ENCODE data around the gene USP5.
"Not testable (repeated sequence)": the region's sequence is repeated elsewhere in the genome, so short reads cannot be mapped to it uniquely, and the experiment has no call there.

USP5 gene

DNA sequence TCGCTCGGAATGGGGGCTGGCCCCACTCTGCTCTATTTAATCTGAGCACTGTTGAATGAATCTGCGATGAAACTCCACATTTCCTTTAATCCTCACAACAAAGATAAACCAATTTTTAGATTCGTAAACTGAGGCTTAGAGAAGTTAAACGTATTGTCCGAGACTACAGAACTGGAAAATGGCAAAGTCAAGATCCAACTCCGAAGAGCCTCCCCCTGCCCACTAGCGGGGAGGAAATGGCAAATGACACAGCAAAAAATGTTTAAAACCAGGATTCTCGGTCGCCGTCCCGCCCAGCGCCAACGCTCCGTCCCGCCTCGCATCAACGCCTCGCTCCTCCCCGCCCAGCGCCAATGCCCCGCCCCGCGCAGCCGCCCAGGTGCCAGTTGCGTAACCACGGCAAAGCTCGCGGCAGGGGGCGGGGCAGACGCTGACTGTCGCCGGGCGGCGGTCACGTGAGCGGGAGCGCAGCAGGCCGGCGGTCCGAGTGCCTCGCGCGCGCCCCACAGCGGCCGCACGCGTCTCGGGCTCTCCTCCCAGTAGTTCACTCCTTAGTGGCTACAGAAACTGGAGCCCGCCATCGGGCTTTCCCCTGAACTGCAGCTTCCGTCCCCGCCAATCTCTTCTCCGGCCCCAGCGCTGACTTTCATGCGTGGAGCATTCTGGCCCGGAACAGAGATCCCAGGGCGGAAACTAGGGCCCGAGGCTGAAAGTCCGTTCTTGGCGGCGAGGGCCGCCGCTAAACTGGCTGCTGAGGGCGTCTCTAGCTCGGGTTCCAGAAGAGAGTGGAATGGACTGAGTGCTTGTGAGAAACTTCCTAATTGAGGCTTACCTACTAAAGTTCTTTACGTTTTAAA is 39.1 kb downstream of the USP5 start:
- DNase-seq = peak; percentile 99

DNA sequence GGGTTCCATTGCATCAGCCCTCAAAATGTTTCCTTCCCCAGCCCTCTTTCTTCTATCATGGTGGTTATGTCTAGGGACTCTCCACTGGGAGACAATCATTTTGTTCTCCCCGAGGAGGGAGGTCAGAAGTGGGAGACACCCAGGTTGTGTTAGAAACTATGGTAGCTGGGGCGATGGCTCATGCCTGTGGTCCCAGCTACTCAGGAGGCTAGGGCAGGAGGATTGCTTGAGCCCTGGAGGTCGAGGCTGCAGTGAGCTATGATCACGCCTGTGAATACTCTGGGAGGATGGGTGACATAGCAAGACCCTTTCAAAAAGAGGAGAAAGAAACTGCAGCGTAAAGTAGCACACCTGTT is 39.7 kb downstream of the USP5 start:
- DNase-seq = no peak

DNA sequence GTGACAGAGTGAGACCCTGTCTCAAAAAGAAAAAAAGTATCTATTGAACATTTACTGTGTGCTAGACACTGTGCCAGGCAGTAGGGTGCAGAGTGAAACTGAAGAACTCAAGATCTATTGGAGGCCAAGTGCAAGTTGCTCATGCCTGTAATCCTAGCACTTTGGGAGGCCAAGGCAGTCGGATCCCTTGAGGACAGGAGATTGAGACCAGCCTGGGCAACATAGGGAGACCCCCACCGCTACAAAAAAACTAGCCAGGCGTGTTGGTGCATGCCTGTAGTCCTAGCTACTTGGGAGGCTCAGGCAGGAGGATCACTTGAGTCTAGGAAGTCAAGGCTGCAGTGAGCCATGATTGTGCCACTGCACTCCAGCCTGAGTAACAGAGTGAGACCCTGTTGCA is 40.7 kb downstream of the USP5 start:
- DNase-seq = not testable (repeated sequence)

DNA sequence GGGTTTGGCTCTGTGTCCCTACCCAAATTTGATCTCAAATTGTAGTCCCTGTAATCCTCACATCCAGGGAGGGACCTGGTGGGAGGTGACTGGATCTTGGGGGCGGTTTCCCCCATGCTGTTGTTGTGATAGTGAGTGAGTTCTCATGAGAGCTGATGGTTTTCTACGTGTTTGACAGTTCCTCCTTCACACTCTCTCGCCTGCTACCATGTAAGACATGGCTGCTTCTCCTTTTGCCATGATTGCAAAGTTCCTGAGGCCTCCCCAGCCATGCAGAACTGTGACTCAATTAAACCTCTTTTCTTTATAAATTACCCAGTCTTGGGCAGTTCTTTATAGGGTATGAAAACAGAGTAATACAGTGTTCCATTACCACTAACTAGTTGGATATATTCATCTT is 42.4 kb downstream of the USP5 start:
- no peak for DNase-seq

DNA sequence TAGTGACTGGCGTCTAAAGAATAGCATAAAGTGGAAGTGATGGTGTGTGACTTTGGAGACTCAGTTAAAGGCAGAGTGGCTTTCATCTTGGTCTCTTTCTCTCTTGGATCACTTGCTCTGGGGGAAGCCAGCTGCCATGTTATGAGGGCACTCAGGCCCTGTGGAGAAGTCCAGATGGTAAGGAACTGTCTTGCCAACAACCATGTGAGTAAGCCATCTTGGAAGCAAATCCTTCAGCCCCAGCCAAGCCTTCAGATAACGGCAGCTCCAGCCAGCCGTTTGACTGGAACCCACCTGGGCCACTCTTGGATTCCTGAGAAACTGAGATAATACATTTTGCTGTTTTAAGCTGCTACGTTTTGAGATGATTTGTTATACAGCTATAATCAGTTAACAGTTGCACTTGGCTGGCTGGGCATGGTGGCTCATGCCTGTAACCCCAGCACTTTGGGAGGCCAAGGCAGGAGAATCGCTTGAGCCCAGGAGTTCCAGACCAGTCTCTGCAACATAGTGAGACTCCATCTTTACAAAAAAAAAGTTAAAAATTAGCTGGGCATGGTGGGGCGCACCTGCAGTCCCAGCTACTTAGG is 45.0 kb downstream of the USP5 start:
- DNase-seq = no peak

DNA sequence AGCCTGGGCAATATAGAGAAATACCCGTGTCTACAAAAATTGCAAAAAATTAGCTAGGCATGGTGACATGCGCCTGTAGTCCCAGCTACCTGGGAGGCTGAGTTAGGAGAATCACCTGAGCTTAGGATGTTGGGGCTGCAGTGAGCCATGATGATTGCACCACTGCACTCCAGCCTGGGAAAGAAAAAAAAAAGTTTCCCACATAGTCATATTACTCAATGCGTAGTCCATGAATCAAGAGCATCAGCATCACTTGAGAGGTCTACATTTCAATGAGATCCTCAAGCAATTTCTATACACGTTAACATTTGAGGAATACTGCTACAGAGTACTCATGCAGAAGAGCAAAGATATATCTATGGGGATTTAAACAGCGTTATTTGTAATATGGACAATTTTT is 47.5 kb downstream of the USP5 start:
- no peak for DNase-seq

DNA sequence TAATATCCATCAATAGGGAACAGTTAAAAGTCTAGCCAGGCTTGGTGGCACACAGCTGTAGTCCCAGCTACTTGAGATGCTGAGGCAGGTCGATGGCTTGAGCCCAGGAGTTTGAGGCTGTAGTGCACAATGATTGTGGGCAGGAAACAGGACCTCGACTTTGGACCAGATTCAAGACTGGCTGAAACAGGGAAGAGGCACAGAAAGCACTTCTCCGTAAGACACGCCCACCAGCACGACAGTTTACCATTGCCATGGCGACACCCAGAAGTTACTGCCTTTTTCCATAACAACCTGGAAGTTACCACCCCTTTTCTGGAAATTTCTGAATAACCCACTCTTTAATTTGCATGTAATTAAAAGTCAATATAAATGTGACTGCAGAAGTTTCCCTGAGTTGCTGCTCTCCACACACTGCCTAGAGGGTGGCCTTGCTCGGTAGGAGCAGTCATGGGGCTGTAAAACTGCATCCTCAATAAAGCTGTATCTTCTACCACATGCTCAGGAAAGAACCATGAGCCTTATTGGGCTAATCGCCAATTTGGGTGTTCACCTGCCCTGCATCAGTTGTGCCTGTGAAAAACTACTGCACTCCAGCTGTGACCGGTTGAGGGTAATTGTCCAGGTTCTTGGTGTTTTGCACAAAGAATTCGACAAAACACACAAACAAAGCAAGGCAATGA is 48.0 kb downstream of the USP5 start:
- DNase-seq = no peak

DNA sequence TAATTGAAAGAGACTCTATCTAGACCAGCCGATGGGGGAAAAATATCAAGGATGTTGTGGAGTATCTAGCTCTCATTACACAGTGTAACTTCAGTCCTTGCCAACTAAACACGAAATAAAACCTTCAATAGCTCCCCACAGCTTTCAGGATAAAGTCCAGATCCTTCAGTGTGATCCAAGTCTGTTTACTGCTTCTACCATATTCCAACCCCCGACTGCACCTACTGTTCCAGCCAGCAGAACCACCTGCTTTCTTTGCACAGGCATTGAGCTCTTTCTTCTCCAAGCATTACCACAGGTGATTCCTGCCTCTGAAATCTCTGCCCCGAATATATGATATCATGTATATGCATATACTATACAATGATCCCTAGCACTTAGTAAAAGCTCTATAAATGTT is 50.5 kb downstream of the USP5 start:
- DNase-seq = no peak

DNA sequence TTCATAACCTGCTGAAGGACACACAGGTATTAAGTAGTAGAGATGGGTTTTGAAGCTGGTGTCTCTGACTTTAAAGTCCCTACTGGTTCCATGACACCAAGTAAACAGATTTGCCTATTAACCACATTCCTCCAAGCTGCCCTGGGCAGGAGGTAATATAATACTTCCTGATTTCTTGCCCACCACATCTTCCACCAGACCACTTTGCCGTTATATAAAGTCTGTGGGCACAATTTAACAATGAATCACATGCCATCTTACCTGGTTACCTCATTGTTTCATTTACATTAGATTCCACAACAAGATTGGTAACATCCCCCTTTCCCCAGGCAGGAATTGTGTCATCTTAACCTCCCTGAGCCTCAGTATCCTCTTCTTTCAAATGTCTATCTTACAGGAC is 51.8 kb downstream of the USP5 start:
- DNase-seq = no peak

DNA sequence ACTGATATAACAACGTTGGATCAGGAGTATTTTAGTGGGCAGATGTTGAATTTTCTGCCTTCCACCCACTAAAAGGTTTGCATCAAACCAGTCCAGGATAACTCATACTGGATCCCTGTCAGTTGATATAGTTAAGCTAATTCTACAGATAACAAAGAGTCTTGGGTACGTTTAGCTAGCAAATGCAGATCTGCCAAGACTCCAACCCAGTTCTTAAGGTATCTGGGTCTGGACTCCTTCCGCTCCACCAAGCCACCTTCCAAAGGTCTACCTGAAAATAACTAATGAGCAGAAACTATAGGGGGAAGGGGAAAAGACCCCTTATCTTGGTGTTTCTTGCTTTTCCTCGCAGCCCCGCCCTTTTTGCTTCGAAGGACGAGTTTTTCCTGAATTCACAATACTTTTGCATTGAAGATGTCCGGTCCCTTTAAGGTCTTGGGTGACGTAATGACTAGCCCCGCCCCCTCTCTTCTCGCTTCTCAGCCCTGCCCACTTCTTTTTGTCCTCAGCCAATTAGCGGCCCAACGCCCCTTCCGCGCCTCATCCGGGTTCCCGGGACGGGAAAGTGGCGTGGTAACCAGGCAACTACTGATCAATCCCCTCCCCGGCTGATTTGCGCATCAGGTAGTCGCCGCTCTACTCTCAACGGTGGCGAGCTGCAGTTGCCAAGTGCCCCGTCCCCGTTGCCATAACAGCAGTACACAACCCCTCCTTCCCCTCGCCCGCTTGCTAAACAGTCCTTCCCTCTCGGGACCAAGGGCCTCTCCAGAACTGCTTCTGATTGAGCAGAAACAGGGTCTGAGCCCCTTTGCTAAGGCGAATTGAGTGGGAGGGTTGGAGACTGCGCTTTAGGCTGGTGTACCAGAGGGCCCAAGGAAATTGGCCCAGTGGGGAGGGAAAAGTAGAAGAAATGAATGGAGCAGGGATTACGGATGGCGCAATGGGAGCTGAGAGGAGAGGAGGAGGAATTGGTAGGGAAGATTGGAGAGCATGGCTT is 52.6 kb downstream of the USP5 start, which contains the start of gene LRRC23:
TSS of gene LRRC23 (plus strand) at position 543 of the 997 bp plus-strand sequence. CDS start 812 bp downstream, outside the sequence.
- DNase-seq = peak; percentile 98

DNA sequence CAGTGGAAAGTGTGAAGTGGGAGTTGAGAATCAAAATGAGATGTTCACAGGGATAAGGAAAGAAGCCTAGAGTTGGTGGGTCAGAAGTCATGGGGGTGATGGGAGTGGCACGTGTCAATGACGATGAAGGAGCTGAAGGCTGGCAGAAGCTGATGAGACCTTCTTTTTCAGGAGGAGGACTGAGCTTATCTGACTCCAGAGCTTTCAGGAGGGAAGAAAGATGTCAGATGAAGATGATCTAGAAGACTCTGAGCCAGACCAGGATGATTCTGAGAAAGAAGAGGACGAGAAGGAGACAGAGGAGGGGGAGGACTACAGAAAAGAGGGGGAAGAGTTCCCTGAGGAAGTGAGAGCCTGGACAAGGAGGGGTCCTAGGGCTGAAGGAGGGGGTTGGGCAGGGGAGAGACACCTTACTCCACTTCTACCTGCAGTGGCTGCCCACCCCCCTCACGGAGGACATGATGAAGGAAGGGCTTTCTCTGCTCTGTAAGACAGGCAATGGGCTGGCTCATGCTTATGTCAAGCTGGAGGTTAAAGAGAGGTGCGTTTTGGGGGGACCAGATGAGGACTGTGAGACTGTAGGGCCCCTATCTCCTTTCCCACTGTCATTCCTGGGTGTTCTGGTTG is 53.6 kb downstream of the USP5 start:
- no peak for DNase-seq

DNA sequence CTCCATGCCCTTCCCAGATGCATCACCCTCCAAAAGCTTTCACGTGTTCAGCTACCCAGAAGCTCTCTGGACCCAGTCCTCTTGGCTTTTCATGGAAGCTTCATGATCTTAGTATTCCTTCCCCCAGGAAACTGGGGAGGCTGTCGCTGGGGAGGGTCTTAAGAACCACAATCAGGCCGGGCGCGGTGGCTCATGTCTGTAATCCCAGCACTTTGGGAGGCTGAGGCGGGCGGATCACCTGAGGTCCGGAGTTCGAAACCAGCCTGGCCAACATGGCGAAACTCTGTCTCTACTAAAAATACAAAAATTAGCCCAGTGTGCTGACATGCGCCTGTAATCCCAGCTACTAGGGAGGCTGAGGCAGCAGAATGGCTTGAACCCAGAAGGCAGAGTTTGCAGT is 56.2 kb downstream of the USP5 start:
- not testable (repeated sequence) for DNase-seq

DNA sequence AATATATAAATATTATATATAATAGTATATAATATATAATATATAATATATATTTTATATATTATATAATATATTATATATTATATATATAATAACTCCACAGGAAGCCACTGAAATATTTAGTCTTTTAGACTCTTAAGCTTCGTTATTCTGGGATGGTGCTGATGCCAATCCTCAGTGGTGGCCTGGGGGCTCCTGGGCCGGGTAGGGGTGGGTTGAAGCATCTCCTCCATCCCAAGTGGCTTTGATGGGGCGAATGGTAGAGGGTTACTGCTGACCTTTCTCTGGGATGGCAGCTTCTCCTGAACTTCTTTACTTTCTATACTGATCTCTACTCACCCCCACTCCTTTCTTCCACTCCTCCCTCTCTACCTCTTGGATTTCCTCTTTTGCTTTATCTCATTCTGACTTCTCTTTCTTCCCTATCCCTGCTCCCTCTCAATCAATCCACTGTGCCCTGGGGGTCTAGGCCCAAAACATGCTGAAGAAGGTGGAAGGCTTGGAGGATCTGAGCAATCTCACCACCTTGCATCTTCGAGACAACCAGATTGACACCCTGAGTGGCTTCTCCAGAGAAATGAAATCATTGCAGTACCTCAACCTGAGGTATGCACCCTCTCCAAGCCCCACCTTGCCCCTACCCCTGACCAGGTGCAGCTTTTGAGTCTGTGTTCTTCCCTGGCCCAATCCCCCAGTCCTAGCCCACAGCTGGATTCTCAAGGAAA is 57.6 kb downstream of the USP5 start:
- no peak for DNase-seq

DNA sequence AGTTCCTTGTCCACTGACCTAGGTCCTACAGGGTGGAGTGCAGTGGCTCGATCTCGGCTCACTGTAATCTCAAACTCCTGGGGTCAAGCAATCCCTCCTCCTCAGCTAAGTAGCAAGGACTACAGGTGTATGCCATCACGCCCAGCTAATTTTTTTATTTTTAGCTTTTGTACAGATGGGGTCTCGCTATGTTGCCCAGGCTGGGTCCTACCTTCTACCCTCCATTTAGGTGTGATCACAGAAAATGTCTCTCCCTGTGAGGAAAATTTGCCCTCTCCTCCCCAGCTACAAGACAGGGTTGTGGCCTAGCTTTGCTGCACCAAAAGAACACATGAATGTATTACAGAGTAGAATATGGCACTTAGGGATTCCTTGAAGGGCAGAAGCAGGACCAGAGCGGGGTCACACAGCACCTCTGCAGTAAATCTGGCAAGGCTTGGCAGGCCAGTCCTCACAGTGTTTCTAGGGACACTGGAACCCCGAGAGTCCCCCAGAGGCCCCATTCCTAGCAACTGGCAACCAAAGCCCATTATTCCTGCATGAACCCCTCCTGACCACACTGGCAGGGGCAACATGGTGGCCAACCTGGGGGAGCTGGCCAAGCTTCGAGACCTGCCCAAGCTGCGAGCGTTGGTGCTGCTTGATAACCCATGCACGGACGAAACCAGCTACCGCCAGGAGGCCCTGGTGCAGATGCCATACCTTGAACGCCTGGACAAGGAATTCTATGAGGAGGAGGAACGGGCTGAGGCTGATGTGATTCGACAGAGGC is 60.4 kb downstream of the USP5 start:
- no peak for DNase-seq

DNA sequence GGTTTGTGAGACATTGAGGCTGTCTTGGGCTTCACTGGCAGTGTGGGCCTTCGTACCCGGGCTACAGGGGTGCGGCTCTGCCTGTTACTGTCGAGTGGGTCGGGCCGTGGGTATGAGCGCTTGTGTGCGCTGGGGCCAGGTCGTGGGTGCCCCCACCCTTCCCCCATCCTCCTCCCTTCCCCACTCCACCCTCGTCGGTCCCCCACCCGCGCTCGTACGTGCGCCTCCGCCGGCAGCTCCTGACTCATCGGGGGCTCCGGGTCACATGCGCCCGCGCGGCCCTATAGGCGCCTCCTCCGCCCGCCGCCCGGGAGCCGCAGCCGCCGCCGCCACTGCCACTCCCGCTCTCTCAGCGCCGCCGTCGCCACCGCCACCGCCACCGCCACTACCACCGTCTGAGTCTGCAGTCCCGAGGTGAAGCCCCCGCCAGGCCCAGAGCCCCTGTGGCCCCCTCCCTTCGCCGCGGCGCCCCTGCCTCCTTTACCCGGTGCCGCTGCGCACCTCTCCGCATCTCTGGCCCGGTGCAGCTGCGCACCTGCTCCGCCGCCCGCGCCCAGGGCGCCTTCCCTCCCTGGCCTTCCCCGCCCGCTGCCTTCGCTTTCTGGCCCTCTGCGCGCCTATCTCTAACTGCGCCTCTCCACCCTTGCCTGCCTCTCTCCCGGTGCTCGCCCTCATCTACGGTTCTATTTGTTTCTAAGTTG is 62.4 kb downstream of the USP5 start, which contains the start of gene ENO2:
TSS of gene ENO2 (plus strand) at position 335 of the 701 bp plus-strand sequence. CDS start 1,253 bp downstream, outside the sequence.
- DNase-seq = peak; percentile 88

DNA sequence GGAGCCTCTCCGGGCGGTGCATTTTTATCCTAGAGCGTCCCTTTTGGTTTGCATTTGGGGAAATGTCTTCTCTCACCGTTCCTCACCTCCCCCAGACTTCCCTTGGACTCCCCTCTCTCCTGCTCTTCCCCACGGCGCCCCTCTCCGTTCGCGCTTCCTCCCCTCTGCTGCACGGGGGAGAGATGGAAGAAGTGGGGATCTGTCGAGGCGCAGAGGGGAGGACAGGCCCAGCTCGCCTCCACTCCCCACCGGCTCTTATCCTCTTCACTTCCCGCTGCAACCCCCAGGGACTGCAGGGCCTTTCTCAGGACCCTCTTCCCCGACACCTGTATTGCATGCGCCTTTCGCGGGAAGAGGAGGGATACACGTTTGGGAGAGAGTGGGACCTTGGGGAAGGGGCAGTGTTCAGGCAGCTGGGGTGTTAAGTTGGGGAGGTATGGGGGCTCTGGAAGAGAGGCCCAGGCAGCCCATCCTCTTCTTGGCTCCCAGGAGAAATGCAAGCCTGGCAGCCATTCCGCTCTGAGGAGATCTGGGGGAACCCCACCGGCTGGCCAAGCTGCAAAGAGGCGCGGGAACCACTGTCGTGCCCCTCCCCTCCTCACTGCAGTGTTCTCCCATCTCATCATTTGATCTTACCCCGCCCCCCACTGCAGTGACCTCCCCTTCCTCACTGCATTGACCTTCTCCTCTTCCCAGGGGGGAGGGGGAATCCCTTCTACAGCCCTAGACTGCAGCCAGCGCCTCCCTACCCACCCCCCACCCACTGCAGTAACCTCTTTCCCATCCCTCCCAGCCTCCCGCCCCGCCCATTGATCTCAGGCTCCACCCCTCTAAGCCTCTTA is 63.2 kb downstream of the USP5 start:
- DNase-seq = no peak

DNA sequence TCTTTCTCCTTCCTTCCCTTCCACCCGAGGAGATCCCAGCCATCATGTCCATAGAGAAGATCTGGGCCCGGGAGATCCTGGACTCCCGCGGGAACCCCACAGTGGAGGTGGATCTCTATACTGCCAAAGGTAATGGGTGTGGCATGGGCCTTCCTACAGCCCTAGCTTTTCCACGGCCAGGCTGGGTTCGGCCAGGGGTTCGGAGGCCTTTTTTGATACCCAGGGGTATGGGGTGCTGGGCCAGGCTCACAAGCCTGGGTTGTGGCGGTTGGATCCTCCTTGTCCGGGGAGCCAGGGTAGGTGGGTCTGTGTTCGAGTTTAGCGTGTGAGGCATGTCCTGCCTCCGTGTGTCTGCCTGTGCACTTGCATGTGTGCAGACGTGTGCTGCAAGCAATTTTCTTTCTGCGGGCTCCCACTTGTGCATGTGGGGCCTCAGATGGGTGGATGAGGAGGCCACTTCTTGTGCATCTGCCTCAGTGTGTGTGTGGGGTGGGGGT is 63.9 kb downstream of the USP5 start:
- no peak for DNase-seq
